ENCODE measurements around the gene FRS3. TPM values are rescaled to one million over a fixed set of nuclear protein-coding genes. Genes with fewer than 3 reads are reported as not detected.

Gene FRS3
- total RNA-seq, 1 experiment from 2014 or later: 4.3 TPM

DNA sequence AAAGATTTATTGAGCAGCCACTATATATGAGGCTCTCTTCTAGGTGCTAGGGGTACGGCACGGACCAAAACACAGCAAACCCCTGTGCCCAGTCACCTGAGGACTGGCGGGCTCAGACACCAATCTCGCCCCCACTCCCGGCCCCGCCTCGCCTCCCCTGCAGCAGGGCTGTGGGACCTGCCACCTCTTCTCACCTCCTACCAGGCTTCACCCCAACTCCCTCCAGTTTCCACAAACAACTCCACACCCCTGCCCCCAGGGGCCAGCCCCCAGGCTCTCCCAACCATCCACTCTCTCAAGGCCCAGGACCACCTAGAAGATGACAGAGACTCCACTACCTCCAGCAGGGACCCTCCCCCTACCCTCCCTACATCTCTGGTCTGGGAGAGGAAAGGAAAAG is 50.7 kb downstream of the FRS3 start:
- Histone ChIP-seq H3K9me3 (ENCODE audit: low read length) (no peaks in the 10 kb centered on the region), H3K4me2 (ENCODE audit: low read length) (no peak overlapping the region), H3K27me3 (ENCODE audit: low read length) (no peaks in the 10 kb centered on the region), H3K4me3 (ENCODE audit: low read length) (no peak overlapping the region), H2AFZ (ENCODE audit: low read length) (no peak overlapping the region), H3K9me2 (replicated peaks; ENCODE audit: low read length) (no peaks in the 10 kb centered on the region), H3K9ac (ENCODE audit: low read length) (no peak overlapping the region), H3K79me2 (ENCODE audit: low read length) (no peaks in the 10 kb centered on the region), H3K36me3 (ENCODE audit: low read depth, low read length) (no peaks in the 10 kb centered on the region), H4K20me1 (ENCODE audit: low read length) (no peaks in the 10 kb centered on the region), H3K4me1 (ENCODE audit: insufficient read depth, low read length) (0 out of 2 replicates have a peak, but pooled peaks cover 8% of the 10 kb centered on the region), H3K27ac (ENCODE audit: low read length) (no peak overlapping the region), H3F3A (ENCODE audit: low read length, unreplicated experiment) (no peaks in the 10 kb centered on the region)
- CTCF ChIA-PET: no interaction called here
- DNase-seq (no peak), ATAC-seq (no peak)
- POLR2A ChIA-PET (ENCODE audit: unreplicated experiment): no interaction called here
- TF ChIP-seq, protein P1, sequence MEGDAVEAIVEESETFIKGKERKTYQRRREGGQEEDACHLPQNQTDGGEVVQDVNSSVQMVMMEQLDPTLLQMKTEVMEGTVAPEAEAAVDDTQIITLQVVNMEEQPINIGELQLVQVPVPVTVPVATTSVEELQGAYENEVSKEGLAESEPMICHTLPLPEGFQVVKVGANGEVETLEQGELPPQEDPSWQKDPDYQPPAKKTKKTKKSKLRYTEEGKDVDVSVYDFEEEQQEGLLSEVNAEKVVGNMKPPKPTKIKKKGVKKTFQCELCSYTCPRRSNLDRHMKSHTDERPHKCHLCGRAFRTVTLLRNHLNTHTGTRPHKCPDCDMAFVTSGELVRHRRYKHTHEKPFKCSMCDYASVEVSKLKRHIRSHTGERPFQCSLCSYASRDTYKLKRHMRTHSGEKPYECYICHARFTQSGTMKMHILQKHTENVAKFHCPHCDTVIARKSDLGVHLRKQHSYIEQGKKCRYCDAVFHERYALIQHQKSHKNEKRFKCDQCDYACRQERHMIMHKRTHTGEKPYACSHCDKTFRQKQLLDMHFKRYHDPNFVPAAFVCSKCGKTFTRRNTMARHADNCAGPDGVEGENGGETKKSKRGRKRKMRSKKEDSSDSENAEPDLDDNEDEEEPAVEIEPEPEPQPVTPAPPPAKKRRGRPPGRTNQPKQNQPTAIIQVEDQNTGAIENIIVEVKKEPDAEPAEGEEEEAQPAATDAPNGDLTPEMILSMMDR (conservative IDR thresholded peaks at IDR 0.05; ENCODE audit: low read depth, low read length): no peak
- no peak for TF ChIP-seq EZH2phosphoT487 (IDR thresholded peaks at IDR 0.05; ENCODE audit: borderline replicate concordance, low read length)
- TF ChIP-seq EZH2 (IDR thresholded peaks at IDR 0.05; ENCODE audit: low read length, unreplicated experiment): no peak
- intact Hi-C loops (cut with micrococcal nuclease): no loop called here
- no TSS peak for BruUV-seq (replicated peaks)

- Histone ChIP-seq H3F3A (ENCODE audit: low read length, unreplicated experiment) (no peaks in the 10 kb centered on the region), H3K4me1 (ENCODE audit: insufficient read depth, low read length) (peaks cover 2% of the 10 kb centered on the region; the same call in 1 of the 2 replicates), H3K79me2 (ENCODE audit: low read length) (no peaks in the 10 kb centered on the region), H3K27me3 (ENCODE audit: low read length) (no peaks in the 10 kb centered on the region), H4K20me1 (ENCODE audit: low read length) (no peaks in the 10 kb centered on the region), H3K36me3 (ENCODE audit: low read depth, low read length) (no peaks in the 10 kb centered on the region), H3K9ac (ENCODE audit: low read length) (no peak overlapping the region), H3K9me2 (replicated peaks; ENCODE audit: low read length) (no peaks in the 10 kb centered on the region), H3K27ac (ENCODE audit: low read length) (no peak overlapping the region), H3K9me3 (ENCODE audit: low read length) (no peaks in the 10 kb centered on the region), H3K4me3 (ENCODE audit: low read length) (no peak overlapping the region), H3K4me2 (ENCODE audit: low read length) (no peak overlapping the region), H2AFZ (ENCODE audit: low read length) (no peak overlapping the region)
- CTCF ChIA-PET: no interaction called here
- TF ChIP-seq, protein P1 (conservative IDR thresholded peaks at IDR 0.05; ENCODE audit: low read depth, low read length): no peak
- TF ChIP-seq EZH2 (IDR thresholded peaks at IDR 0.05; ENCODE audit: low read length, unreplicated experiment): no peak
- TF ChIP-seq EZH2phosphoT487 (IDR thresholded peaks at IDR 0.05; ENCODE audit: borderline replicate concordance, low read length): no peak
- BruUV-seq (replicated peaks): no TSS peak
- POLR2A ChIA-PET (ENCODE audit: unreplicated experiment): no interaction called here
- no peak for DNase-seq
- intact Hi-C loops (cut with micrococcal nuclease): no loop called here
- no peak for ATAC-seq
These were observed 51.4 kb downstream of the FRS3 start for GRCh38 chr6:41728073-41728936.

- Histone ChIP-seq H3K9ac (ENCODE audit: low read length) (no peak overlapping the region), H3K27me3 (ENCODE audit: low read length) (no peaks in the 10 kb centered on the region), H3K9me2 (replicated peaks; ENCODE audit: low read length) (no peaks in the 10 kb centered on the region), H3K27ac (ENCODE audit: low read length) (no peak overlapping the region), H3K4me1 (ENCODE audit: insufficient read depth, low read length) (no peaks in the 10 kb centered on the region; the same call in 1 of the 2 replicates), H3K4me2 (ENCODE audit: low read length) (no peak overlapping the region), H3K79me2 (ENCODE audit: low read length) (no peaks in the 10 kb centered on the region), H4K20me1 (ENCODE audit: low read length) (no peaks in the 10 kb centered on the region), H3F3A (ENCODE audit: low read length, unreplicated experiment) (no peaks in the 10 kb centered on the region), H3K9me3 (ENCODE audit: low read length) (no peaks in the 10 kb centered on the region), H3K4me3 (ENCODE audit: low read length) (no peak overlapping the region), H2AFZ (ENCODE audit: low read length) (no peak overlapping the region), H3K36me3 (ENCODE audit: low read depth, low read length) (no peaks in the 10 kb centered on the region)
- ChIA-PET POLR2A (ENCODE audit: unreplicated experiment) (no interaction called here), CTCF (no interaction called here)
- TF ChIP-seq EZH2phosphoT487 (IDR thresholded peaks at IDR 0.05; ENCODE audit: borderline replicate concordance, low read length) (no peak), EZH2 (IDR thresholded peaks at IDR 0.05; ENCODE audit: low read length, unreplicated experiment) (no peak)
- TF ChIP-seq, protein P1 (conservative IDR thresholded peaks at IDR 0.05; ENCODE audit: low read depth, low read length): no peak
- ATAC-seq (no peak), DNase-seq (no peak)
- no TSS peak for BruUV-seq (replicated peaks)
- intact Hi-C loops (cut with micrococcal nuclease): no loop called here
These were observed 52.0 kb downstream of the FRS3 start for GRCh38 chr6:41727705-41728072.

Data from PC-3 (cell line).